NCI-H345 treated with DMSO at 0.1 percent for 48 hours (cell line): ENCODE measurements around the gene GRK6.

Experiments used
- DNase-seq: peaks from one replicate; lab custom pipeline; 2025; ENCODE audit not compliant: unreplicated experiment; lab: John Stamatoyannopoulos, UW

Gene GRK6

DNA sequence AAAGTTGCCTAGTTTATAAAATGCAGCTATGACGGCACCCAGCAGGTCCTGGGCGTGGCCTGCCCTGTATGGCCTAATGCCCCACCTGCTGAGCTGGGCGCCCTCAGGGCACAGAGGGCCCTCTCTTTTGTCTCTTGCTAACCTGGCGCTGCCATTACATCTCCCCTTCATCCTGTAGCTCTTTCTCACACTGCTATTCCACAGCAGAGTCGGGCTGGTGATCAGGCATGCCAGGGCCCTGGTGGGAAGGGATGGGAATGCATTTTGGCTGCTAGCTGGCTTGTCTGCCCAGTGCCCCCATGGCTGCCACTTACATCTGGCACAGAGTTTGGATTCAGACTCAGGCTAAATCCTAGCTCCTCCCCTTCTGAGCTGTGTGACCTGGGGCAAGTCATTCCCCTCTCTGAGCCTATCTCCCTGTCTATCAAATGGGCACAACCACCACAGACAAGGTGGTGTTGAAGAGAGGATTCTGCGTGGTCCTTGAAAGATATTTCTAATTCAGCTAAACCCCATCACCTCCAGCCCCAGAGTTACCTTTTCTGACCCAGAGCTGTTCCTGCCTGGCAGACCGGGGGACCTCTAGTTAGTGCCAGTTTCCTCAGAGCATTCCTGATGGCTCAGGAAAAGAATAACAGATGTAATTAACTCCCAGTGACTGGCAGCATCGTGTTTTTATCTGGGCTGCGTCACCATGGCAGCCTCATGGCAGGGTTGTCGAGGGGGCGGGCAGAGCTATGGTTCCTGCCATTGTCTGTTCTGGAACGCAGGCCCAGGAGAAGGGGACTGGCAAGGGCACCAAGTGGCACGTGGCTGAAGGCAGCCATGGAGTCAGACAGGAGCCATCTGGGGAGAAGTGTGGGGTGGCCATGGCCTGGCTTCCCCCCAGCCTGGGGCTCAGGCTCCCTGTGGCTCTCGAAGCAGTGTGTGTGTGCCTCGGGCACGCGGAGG is 26.5 kb downstream of the GRK6 start:
- no peak for DNase-seq

DNA sequence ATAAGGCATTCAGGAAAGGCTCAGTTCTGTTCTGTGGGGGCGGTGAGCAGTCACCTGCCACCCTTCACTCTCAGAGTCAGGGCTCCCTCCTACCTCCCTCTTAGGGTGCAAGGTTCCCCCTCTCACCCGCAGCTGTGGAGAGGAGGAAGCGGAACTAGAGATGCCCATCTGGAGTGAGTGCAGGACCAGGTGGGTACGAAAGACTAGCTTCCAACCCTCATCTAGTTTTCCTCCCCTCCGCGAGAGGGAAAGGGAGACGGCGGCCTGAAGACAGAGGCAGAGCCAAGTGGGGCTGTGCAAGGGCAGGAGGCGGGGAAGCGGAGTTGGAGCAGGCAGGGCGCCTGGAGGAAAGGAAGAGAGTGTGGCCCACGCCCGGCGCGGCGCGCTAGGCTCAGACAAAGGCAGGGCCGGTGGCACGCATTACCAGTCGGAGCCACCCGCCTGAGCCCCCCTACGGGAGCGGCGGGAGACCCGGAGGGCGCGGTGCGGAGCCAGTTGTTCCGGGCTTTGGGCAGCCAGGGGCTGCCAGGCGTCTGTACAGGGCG is 27.4 kb downstream of the GRK6 start:
- no peak for DNase-seq

DNA sequence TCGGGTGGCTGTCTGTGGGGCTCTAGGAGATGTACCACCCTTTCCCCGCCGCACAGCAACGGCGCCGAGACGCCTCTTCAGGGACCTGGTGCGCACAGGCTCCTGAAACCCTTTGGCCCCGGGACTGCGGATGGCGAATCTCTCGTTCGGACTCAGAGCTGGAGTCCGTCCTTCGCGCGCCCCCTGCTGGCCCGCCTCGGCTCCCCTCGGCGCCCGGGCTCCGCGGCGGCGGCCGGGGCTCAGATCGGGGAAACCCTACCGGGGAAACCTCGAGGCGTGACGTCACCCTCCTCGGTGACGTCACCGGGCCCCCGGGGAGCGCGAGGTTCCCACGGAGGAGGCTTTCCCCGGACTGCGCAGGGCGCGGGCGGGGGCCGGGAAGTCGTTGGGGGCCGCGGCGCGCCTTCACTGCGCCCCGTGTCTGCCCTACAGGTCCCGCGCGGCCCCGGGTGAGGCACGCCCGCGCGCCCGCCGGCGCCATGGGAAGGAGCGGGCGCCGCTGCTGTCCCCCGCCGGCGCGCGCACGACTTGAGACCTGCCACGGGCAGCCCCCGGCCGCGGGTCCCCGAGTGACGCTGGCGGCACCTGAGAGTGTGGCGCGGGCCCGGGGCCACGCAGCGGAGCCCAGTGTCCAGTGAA is 28.0 kb downstream of the GRK6 start:
- DNase-seq, result peak; percentile 81

DNA sequence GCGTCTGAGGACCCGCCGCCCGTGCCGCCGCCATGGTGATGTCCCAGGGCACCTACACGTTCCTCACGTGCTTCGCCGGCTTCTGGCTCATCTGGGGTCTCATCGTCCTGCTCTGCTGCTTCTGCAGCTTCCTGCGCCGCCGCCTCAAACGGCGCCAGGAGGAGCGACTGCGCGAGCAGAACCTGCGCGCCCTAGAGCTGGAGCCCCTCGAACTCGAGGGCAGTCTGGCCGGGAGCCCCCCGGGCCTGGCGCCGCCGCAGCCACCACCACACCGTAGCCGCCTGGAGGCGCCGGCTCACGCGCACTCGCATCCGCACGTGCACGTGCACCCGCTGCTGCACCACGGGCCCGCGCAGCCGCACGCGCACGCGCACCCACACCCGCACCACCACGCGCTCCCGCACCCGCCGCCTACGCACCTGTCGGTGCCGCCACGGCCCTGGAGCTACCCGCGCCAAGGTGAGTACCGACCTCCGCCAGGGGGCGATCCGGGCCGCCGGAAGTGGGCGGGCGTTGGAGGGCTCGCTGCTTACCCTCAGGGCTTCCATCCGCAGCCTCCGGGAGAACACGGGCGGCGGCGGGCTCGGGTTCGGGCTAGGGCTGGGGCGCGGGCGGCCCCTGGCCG is 28.7 kb downstream of the GRK6 start:
- peak; percentile 81 for DNase-seq

DNA sequence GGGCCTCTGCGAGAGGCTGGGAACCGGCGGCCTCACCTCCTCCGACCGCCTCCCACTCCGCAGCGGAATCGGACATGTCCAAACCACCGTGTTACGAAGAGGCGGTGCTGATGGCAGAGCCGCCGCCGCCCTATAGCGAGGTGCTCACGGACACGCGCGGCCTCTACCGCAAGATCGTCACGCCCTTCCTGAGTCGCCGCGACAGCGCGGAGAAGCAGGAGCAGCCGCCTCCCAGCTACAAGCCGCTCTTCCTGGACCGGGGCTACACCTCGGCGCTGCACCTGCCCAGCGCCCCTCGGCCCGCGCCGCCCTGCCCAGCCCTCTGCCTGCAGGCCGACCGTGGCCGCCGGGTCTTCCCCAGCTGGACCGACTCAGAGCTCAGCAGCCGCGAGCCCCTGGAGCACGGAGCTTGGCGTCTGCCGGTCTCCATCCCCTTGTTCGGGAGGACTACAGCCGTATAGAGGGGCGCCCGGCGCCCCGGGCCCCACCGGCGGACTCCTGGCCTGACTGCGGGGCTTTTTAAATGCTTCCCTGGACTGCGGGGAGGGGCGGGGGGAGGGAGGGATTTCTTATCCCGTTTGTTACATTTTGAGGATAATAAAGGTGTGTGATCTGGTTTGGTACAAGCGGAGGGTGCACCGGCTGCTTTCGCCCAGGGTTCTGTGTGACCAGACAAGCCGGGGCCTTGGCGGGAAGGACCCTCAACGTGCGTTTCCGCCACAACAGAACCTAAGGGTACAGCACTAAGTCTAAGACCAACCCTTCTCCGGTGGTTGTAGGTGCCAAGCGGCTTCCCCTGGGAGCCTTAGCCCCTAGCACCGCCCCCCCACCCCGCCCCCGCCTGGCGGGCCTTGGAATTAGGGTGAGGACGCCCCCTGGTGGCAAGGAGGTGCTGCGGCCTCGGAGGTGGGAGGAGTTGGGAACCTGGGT is 29.4 kb downstream of the GRK6 start:
- DNase-seq, result peak; percentile 92

DNA sequence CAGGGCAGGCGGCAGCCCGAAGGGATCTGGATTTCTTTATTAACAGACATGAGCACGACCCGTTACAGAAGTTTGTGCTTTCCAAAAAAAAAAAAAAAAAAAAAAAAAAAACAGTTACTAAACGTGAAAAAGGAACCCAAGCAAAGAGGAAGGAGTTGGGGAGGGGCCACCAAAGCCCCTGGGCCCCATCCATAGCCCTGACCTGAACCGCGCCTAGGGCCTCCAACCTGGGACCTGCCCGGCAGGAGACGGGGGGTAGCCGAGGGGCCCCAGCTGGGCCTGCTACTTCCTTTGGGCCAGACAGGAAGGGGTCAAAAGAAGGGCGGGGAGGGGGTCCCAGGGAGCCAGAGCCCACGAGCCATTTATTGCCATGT is 30.1 kb downstream of the GRK6 start:
- no peak for DNase-seq

DNA sequence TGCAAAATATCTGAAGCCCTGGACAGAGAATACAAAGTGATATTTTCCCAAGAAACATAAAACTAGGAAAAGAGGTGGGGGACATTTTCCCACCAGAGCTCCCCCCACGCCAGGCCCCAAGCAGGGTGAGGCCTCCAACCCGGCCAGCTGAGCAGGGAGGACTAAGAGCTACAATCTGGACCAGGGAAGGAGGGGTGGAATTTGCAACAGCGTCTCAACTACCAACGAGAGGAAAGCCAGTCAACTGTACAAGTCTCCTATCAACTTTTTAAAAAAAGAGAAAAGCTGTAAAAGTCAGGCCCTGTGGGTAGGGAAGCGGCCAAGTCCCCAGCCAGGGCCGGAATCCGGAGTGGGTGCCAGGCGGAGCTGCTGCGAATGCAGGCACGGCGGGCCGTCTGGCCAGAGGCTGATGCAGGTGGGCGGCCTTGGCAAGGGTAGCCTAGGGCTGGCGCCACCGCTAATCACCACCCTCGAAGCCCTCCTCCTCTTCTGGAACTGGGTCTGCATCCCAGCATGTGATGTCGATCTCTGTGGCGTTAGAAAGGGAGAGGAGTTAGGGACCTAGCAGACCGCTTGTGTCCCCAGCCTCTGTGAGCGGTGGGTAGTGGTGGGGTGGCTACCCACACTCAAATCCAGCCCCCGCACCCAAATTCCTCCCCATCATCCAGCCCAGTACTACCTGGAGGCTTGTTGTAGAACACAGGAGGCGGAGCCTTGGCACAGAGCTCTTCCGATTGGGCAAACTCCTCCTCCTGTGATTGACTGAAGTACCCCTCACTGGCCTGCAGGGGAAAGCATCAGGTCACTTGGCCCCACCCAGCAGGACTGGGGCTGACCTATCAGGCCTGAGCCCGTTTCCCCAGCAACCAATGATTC is 30.7 kb downstream of the GRK6 start:
- peak; percentile 85 for DNase-seq

DNA sequence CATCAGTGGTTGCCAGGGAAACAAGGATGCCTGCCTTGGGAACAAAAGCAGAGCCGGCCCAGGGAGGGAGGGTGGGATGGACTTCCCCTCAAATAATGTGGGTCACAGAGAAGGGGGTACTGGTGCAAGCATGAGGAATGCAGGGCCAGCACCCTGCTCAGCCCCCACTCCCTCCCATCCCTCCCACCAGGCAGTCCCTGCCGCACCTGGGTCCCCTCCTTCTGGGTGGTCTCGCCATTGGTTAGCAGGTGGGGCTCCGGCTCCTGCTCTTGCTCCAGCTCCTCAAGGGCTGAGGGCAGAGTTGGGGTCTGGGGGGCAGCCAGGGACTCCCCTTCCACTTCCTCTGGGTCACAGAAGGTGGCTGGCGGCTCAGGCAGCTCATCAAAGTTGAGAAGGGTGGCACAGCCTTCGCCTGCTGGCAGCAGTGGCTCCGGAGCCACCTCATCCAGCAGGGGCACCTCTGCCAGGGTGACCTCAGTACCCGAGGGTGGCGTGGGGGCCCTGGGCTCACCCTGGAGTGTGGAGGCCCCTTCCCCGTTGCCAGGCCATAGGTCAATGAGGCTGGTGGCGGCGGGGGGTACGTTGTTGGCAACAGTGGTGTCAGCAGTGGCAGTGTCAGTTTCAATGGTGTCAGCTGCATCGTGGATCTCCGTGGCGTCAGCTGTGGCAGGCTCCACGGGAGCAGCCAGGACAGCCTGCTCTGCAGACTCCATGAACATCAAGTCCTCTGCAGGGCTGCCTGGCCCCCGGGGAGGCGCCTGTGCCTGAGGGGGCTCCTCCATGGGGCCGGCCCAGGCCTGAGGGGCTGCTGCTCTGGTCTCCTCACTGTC is 31.6 kb downstream of the GRK6 start:
- DNase-seq, result no peak

DNA sequence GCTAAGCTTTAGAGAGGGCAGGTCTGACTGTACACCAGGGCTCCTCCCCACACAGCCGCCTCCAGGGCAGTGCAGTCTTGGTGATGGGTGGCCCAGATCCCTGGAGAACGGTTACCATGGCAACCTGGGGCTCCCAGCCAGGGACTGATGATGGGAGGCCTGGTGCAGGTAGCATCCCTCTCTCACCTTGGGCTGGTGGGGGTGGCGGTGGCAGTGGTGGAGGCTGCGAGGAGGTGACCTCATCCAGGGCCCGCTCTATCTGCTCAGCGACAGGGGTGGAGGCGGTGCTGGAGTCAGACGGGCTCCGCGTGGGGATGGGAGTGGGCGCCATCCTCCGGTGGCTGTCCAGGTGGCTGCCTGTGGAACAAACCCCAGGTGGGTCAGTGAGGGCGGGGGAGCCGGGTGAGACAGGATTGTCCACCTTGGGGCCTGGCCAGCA is 32.5 kb downstream of the GRK6 start:
- no peak for DNase-seq

DNA sequence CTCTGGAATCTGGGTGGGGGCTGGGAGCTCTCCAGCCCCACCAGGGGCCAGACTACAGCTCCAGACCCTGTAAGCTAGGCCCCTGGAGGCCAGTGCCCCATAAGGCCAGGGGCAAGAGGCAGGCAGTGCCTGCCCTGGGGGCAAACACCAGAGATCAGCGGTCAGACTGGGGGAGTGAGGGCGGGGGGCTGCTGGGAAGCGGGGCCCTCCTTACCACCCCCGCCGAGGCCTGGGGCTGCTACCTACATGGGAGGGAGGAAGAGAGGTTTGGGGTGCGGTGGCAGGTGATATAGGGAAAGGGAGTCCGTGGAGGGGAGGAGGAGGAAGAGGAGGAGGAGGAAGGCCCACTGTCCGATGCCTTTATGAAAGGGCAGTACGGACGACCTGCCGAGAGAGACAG is 32.9 kb downstream of the GRK6 start:
- DNase-seq, result no peak

DNA sequence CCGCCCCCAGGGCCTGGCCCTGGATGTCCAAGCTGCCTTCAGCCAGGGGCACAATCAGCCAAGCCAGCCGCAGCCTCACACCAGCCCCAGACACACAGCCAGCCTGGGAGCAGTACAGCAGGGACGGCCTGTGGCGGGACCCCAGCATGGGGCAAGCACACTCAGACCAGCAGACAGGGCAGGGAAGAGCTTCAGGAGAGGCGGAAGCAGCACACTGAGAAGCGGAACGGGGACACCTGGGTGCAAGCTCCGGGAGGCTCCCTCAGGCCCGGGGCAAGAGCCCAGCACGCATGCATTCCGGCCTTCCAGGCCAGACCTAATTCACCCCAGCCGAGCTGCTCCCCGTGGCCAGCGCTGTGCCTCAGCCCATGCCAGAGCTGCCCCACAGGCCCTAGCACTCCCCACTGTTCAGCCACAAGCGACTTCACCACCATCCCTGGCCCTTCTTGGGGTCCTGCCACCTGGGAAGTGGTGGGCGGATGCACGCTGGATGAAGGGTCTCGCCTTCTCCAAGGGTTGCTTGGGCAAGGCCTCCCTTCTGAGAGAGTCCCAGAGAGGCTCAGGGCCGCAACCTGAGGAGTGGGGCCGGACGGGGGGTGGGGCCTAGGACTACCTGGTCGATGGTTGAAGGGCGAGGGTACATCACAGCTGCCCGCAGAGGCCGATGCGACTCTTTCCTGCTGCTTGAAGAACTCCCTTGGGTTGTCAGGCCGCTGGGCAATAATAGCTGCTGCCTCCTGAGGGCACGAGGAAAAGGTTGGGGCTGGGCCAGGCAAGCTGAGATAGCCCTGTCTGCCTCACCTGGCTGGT is 33.5 kb downstream of the GRK6 start:
- DNase-seq, result no peak

DNA sequence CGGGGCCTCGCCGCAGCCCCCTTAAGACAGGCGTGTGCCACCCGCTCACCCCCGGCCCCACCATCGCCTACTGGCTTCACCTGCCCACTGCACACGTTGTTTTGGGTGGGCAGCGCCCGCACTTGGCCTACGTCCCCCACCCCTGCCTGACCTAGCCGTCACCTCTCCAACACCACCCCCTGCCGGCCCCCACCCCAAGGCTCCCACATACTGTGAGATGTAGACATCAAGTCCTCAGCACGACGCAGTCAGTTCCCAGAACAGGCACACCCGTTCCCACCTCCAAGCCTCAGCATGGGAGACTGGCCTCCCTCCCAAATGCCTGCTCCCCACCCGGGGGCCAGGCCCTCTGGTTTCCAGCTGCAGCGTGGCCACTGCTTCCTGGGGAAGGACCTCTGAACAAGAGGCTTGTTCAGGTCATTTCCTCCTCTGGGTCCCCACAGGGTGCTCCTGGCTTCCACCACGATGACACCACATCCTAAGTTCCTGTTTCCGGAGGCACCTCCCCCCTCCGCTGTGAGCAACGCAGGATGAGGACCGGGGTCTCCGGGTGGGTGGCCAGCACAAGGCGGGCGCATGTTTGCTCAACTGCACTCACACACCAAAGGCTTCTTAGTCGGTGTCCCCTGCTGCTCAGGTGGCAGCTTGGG is 35.7 kb downstream of the GRK6 start:
- DNase-seq, result no peak

DNA sequence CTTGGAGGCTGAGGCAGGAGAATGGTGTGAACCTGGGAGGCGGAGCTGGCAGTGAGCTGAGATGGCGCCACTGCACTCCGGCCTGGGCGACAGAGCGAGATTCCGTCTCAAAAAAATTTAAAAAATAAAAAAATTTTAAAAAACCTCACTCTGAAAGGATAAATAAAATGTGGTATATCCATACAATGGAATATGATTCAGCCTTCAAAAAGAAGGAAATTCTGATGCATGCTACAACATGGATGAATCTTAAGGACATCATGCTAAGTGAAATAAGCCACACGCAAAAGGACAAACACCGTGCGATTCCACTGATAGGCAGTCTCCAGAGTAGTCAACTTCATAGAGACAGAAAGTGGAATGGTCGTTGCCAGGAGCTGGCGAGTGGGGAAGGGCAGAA is 38.6 kb downstream of the GRK6 start:
- DNase-seq, result no peak

DNA sequence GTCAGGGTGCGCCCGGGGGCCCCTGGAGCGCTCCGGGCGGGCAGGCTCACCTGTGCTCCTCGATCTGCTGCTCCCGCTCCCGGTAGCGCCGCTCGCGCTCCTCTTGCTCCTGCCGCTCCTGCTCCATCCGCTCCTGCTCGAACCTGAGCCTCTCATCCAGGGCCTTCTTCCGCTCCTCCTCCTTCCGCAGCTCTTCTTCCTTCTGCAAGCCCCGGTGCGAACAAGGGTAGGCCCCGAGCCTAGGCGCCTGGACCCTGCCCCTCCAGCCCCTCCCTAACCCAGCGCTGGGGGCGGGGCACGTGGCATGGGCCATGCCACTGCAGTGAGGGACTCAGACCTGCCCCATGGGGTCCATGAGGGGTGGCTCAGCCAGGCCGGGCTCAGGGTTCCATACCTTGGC is 40.4 kb downstream of the GRK6 start:
- DNase-seq, result no peak

DNA sequence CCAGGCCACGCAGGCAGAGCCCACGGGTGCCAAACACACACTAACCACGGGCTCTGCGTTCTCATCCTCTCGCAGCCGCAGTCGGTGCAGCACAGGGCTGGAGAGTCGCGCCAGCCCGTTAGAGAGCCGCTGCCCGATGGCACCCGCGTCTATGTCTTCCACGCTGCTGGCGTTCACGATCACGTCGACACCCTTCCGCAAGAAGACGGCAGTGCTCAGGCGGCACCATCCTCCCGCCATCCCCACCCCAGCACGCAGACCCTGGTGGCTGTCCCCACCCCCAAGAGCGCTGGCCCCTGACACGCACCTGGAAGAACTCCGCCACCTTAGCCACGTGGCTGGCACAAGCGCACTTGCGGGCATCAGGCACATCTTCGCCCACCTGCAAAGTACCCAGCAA is 41.0 kb downstream of the GRK6 start:
- no peak for DNase-seq

DNA sequence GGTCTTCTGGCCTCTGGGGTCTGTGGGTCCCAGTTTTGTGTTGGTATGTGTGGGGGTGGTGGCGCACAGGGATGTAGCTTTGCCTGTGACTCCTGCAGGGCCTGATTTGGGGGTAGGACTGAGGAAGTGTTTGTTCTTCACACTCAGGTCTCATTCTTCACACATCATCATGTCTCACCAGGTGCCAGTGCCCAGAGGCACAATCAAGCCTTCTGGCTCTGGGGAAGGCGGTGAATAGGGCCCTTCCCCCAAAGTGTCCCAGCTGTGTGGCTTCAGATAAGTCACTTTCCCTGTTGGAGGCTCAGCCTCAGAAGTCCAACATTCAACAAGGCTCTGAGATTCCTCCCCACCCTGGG is 41.8 kb downstream of the GRK6 start:
- DNase-seq, result no peak
